Colonic mucosa (tissue), 4 donors: ENCODE results near the gene SF3B6. TPM values are rescaled to one million over a fixed set of nuclear protein-coding genes. Genes with fewer than 3 reads are reported as not detected.
"Not testable (repeated sequence)": the region's sequence is repeated elsewhere in the genome, so short reads cannot be mapped to it uniquely, and the experiment has no call there.

Source experiments
- DNase-seq: peaks from one replicate; pipeline ENCODE4 v3.0.0-alpha.2; 2020
- H3K27ac ChIP-seq: fragments of 200-600 bp; one replicate; pipeline ENCODE4 v1.8.0; 2021
- H3K27me3 ChIP-seq: fragments of 200-600 bp; one replicate; pipeline ENCODE4 v1.8.0; 2021
- H3K36me3 ChIP-seq: fragments of 200-600 bp; one replicate; pipeline ENCODE4 v1.8.0; 2021
- H3K4me1 ChIP-seq: fragments of 200-600 bp; one replicate; pipeline ENCODE4 v1.8.0; 2021; ENCODE audit warnings: mild to moderate bottlenecking
- H3K4me3 ChIP-seq: fragments of 200-600 bp; one replicate; pipeline ENCODE4 v1.8.0; 2021
- H3K9ac ChIP-seq, 2 donors: one replicate each; pipeline ENCODE4 v1.7.0; 2013; ENCODE audit warnings: control low read depth in 2 of 2, low read depth in 2 of 2, low read length in 2 of 2
- H3K9me3 ChIP-seq: fragments of 200-600 bp; one replicate; pipeline ENCODE4 v1.8.0; 2021
- CTCF ChIP-seq: fragments of 200-600 bp; IDR thresholded peaks from one replicate; pipeline ENCODE4 v1.8.0; 2022; ENCODE audit warnings: antibody characterized with exemption, mild to moderate bottlenecking
- intact Hi-C: fragments of 100-400 bp; cut with DNase I; formaldehyde crosslinking; loops from one replicate; pipeline ENCODE4 v1.14.1; 2022
- total RNA-seq, 2 donors: library from RNA; stranded (reverse); fragmentation: NEBNext Ultra II Directional in 1 of 2; extraction: Animal tissue kit (Norgen Biotek cat#: 25700) in 1 of 2; gene quantifications; one replicate each; pipeline ENCODE4 v1.2.1, GENCODE V29; 2021
- donor health status: healthy.
- donor health status: DM: no; HTN: no; CAD: no.
- donor health status: DM: no; HTN: no; CAD: no.

The SF3B6 gene
- total RNA-seq, 2 donors from 2014 or later, result 86.9 to 90.1 TPM

- H3K4me1 ChIP-seq, result no peaks in the 10 kb centered on the region
- H3K27me3 ChIP-seq, result no peaks in the 10 kb centered on the region
- no peaks in the 10 kb centered on the region for H3K36me3 ChIP-seq
- TF ChIP-seq CTCF, result no peak
- H3K9me3 ChIP-seq, result no peaks in the 10 kb centered on the region
- no peak overlapping the region for H3K9ac ChIP-seq
- intact Hi-C loops, result no loop called here
- H3K27ac ChIP-seq, result no peak overlapping the region
- DNase-seq, result no peak
- no peak overlapping the region for H3K4me3 ChIP-seq
Observed at GRCh38 chr2:24110660-24111303, 34.7 kb upstream of the SF3B6 start.

GRCh38 chr2:24109431-24109830 is 33.3 kb upstream of the SF3B6 start:
- H3K9me3 ChIP-seq, H3K4me1 ChIP-seq, intact Hi-C loops, DNase-seq, H3K9ac ChIP-seq, H3K27me3 ChIP-seq, H3K36me3 ChIP-seq, H3K27ac ChIP-seq, H3K4me3 ChIP-seq: not testable (repeated sequence)

GRCh38 chr2:24107336-24107735 is 31.2 kb upstream of the SF3B6 start:
- no peak for DNase-seq
- Histone ChIP-seq H3K4me1 (no peaks in the 10 kb centered on the region), H3K27me3 (no peaks in the 10 kb centered on the region), H3K36me3 (no peaks in the 10 kb centered on the region), H3K4me3 (no peak overlapping the region), H3K27ac (no peak overlapping the region), H3K9ac (no peak overlapping the region), H3K9me3 (no peaks in the 10 kb centered on the region)
- no peak for TF ChIP-seq CTCF
- intact Hi-C loops, result no loop called here

GRCh38 chr2:24106786-24107185 is 30.7 kb upstream of the SF3B6 start:
- H3K9ac ChIP-seq, result no peak overlapping the region
- H3K4me3 ChIP-seq, result no peak overlapping the region
- H3K9me3 ChIP-seq, result no peaks in the 10 kb centered on the region
- no peaks in the 10 kb centered on the region for H3K4me1 ChIP-seq
- H3K27ac ChIP-seq, result no peak overlapping the region
- no peaks in the 10 kb centered on the region for H3K27me3 ChIP-seq
- H3K36me3 ChIP-seq, result no peaks in the 10 kb centered on the region
- TF ChIP-seq CTCF, result no peak
- intact Hi-C loops, result no loop called here
- DNase-seq, result no peak

- H3K9me3 ChIP-seq, result no peaks in the 10 kb centered on the region
- H3K4me1 ChIP-seq, result no peaks in the 10 kb centered on the region
- no peaks in the 10 kb centered on the region for H3K36me3 ChIP-seq
- no peak overlapping the region for H3K9ac ChIP-seq
- intact Hi-C loops, result no loop called here
- no peak overlapping the region for H3K4me3 ChIP-seq
- no peak overlapping the region for H3K27ac ChIP-seq
- TF ChIP-seq CTCF, result no peak
- H3K27me3 ChIP-seq, result no peaks in the 10 kb centered on the region
- DNase-seq, result no peak
Observed at GRCh38 chr2:24105816-24106215, 29.7 kb upstream of the SF3B6 start.

GRCh38 chr2:24104906-24105305 is 28.8 kb upstream of the SF3B6 start:
- DNase-seq, result no peak
- intact Hi-C loops, result no loop called here
- Histone ChIP-seq H3K4me3 (no peak overlapping the region), H3K4me1 (no peaks in the 10 kb centered on the region), H3K27ac (no peak overlapping the region), H3K36me3 (no peaks in the 10 kb centered on the region), H3K9ac (no peak overlapping the region), H3K9me3 (no peaks in the 10 kb centered on the region), H3K27me3 (no peaks in the 10 kb centered on the region)
- no peak for TF ChIP-seq CTCF
